NCI-H2107 (cell line): ENCODE measurements around the gene FRMD4B.

Experiments
- DNase-seq: peaks from one replicate; lab custom pipeline; 2025; lab: John Stamatoyannopoulos, UW

FRMD4B gene

GRCh38 chr3:69385723-69386555, at the start of gene FRMD4B:
Gene FRMD4B (minus strand): TSS chr3:69386088. CDS start chr3:69385989, 99 bp downstream.
- DNase-seq = no peak

DNA sequence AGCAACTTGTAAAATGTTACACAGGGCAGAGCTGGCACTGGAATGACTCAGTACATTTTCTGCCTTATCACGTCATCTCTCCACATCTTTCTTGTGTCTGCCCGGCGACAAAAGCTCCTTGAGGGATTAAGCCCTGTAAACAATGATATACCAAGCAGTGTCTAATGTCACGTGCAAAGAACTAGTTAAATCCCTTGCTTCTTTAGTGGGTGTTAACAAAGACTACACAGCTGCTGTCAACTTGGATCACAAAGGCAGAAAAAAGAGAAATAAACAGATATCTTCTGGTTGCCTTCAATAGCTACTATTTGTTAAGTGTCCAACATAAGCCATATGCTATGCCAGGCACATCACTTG, 48.1 kb upstream of the FRMD4B start:
- DNase-seq = no peak

DNA sequence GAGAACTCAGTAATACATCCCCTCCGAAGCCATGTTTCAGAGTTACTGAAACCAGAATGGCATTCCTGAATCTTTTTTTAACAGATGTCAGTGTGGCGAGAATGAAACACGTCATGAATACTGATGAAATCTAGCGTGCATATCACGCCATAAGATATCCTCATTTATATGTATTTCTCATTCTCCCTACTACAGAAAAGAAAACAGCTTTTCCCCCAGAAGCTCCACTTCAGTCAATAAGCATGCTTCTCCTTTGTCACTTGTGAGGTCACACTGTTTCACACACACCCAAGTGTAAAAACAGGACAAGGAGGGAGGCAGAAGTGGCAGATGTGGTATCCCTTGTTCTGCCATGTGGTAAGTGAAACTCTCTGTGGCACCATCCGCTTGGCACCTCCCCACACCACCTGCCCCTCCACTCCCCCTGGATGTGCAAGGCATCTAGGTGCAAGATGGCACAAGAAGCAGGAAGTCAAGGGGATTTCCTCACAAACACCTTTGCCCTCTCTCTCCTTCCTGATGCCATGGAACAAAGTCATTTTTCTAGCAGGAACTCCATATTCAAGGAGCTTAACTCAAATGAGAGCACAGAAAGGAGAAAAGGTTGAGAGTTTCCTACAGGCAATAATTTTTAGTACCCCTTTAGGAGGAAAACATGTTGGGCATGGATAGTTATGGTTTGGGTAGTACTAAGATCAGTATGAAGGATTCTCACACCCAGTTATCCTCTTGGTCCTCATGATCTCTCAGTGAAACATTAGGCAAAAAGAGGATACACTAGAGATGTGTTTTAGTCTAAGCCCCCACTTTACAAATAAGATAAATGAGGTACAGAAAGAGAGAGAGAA, 47.5 kb upstream of the FRMD4B start:
- DNase-seq = no peak

GRCh38 chr3:69428657-69429255, 42.9 kb upstream of the FRMD4B start:
- no peak for DNase-seq

GRCh38 chr3:69426967-69427304, 41.0 kb upstream of the FRMD4B start:
- DNase-seq = no peak

DNA sequence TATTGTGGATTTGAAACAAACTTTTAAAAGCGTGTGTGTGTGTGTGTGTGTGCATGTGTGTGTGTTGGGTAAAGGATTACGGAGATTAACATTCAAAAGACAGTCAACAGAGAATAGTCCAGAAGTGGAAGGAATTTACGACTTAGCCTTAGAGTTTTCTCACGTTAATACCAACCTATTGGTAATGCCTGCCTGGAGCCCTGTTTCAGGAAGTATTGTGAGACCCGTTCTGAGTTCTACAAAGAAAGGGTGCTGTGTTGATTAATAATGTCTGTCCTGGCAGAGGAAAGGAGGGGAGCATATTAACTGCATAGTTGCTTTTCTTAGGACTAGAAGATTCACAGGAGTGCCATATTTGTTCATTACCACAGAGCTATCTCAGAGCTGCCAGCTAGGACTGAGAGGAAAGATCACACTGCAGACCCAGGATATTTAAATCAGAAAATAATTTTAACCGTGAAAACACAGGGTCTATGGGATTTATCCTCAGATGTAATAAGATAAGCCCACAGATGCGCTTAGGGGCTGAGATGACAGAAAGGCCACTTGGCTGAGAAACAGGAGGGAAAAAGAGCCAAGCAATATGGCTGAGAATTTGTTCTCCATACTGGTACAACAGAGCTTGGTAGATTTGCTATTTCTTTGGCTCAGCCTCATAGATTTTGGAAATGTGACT, 40.5 kb upstream of the FRMD4B start:
- DNase-seq = no peak

DNA sequence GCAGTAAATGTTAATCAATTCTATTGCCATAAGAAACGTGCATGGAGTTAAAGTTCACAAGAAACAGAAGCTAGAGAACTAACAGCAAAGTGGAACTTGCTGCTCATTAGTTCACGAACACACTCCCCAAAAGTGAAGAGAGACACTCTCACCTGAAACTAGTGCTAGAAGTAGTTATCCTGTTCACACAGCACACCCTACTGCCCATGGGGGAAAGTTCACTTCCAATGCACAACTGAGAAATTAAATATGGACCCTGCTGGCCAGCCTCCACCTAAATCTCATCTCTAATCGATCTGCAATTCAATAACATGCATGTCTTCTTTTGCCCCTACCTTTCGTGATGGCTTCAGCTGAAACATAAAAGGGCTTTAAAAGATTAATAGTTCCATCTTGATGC, 39.4 kb upstream of the FRMD4B start:
- no peak for DNase-seq

DNA sequence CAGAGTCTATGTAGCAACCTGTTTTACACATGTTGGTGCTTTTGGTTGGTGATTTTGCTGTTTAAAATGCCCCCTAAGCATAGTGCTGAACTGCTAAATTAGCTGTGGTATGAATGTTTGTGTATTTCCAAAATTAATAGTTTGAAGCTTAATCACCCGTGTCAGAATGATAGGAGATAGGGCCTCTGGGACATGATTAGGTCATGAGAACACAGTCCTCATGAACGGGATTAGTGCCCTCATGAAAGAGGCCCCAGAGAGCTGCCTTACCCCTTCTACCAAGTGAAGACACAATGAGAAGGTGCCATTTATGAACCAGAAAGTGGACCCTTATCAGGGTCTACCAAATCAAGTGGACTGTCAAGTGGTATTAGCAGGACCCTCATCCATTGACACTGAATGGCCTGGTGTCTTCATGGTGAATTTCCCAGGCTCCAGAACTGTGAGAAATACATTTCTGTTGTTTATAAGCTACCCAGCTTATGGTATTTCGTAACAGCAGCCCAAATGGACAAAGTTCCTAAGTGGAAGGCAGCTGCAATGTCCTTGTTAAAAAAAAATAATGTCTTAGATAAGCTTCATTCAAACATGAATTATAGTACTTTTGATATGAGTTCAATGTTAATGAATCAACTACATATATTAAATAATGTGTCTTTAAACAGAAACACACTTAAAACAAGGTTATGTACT, 37.7 kb upstream of the FRMD4B start:
- no peak for DNase-seq

DNA sequence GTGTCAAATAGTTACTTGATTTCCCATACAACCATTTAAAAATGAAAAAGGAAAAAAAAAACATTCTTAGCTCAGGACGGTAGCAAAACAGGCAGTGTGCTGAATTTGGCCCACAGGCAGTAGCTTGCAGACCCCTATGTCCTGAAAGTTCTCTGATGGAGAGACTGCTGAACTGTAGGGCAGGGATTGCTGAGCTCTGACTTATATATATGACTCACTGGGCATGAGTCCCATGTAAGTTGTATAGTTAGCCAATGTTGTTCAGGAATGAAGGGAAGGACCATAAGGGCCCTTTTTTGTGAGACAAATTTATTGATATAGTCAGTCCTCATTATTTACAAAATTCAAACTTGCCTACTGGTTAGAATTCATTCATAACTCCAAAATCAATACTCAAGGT, 36.9 kb upstream of the FRMD4B start:
- no peak for DNase-seq

GRCh38 chr3:69420781-69421520, 35.1 kb upstream of the FRMD4B start:
- DNase-seq = no peak

DNA sequence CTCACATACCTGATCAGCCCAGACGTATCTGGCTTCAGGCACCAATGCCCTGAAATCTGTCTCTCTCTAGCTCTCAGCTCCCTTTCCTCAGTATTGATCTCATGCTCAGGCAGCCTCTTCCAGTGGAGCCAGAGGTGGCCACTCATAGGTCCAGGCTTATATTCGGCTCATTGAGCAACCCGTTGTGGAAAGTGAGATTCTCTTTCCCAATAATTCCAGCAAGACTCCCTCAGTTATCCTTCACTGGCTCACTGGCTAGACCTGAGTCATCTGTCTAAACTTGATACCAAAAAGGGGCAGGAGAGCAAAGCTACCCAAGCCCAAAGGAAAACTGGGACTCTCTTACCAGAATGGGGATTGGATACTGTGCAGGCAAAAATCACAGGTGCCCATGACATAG, 33.4 kb upstream of the FRMD4B start:
- no peak for DNase-seq

DNA sequence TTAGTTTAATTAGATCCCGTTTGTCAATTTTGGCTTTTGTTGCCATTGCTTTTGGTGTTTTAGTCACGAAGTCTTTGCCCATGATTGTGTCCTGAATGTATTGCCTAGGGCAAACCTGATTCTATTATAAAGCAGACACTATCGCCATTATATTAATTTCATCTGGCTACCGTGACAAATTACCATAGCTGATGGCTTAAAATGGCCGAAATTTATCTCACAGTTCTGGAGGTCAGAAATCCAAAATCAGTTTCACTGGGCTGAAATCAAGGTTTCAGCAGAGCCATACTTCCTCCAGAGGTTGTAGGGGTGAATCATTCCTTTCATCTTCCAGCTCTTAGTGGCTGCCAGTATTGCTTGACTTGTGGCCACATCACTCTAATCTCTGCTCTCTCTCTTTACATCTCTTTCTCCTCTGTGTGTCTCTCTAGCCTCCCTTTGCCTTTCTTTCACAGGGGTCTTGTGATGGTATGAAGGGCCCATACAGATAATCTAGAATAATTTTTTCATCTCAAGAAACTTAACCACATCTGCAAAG, 31.7 kb upstream of the FRMD4B start:
- DNase-seq = no peak

DNA sequence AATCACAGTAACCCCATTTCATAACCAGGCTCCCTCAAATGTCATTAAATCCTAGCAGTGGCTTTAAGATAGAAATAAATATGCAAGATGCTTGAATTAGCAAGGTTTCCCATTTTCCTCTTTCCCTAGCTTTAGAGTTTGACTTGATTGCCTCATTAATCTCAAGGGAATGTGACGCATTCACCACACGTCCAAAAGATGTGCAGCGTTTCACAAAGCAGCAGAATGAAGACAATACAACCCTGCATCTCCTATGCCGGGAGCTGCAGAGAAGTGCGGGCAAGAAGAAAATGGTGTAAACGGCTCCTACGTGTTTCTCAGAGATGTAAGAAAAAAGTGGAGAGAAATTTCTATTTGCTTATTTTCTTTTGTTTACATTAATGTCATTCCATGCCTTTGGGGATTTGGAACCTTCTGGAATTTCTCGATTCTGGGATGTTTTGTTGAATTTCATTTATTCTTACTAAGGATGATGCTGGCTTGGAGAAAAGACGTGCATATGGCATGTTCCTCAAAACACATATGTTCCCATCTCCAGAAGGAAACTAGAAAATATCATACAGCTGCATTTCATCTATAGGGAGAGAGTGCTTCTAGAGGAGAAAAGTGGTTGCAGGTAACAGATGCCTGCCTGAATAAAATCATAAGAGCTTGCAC, 27.8 kb upstream of the FRMD4B start:
- DNase-seq = no peak

DNA sequence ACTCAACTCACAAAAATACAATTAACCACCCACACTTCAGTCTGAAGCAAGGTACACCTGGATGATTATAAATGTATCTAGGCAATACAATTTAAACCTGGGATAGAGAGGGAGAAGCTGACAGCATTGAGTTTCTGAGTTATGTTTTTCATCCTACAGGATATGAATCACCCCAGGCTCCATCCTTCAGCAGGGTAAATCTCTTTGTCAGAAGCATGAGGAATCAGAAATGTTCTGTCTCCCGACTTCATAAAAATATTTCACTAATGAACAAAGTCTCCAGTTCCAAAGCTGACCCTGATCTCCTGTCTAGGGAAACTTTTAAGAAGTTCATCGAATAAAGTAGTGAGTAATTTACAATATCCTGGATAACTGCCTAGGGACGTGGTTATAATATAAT, 25.5 kb upstream of the FRMD4B start:
- no peak for DNase-seq

- DNase-seq = peak; percentile 35
Observed at GRCh38 chr3:69410301-69410700, 24.4 kb upstream of the FRMD4B start.

- no peak for DNase-seq
Observed at GRCh38 chr3:69409831-69410230, 23.9 kb upstream of the FRMD4B start.

- DNase-seq = no peak
Observed at GRCh38 chr3:69409011-69409410, 23.1 kb upstream of the FRMD4B start.

DNA sequence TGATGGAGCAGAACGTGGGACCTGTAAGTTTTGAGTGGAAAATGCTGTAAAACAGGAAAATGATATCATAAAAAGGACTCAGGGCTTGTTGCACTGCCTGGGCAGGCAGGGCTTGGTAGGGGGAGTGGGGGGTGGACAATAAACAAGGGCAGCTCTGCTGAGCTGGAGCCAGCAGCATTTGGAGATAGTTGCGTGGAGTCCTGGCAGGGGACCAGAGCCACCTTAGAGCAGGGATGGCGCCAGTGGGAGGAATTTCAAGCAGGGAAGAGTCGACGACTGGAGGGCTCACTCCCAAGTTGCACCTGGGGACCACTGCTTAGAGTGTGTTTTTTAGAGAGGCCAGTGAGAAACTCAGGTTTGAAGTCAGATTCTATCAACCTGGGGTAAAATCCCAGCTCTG, 22.7 kb upstream of the FRMD4B start:
- DNase-seq = no peak

DNA sequence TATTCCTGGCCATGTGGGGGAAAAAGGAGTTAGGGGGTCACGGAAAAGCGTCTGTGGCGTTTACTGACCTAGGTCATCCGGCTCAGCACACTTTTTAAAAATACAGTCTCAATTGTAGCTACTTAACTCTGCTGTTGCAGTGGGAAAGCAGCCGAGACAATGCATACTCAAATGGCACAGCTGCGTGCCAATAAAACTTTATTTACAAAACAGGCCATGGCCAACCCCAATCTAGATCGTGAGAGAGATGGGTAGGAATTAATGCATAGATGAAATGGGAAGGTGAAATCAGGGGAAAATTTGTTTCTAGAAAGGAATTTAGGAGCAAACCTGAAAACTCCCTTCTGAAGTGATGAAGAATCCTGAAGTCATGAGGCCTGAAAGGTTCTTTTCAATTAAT, 22.0 kb upstream of the FRMD4B start:
- DNase-seq = no peak

- DNase-seq = no peak
Observed at GRCh38 chr3:69406163-69406562, 20.3 kb upstream of the FRMD4B start.
